K562 (cell line): ENCODE data around the gene KCTD6. TPM values are rescaled to one million over a fixed set of nuclear protein-coding genes. Genes with fewer than 3 reads are reported as not detected.
A peak's percentile ranks its signal among the peaks of the same experiment; 100 is the strongest.

Experiments used
- ATF7 ChIP-seq: fragments of 450-650 bp; IDR thresholded peaks from 2 replicates; pipeline ENCODE4 v1.7.1; 2014; ENCODE audit warnings: mild to moderate bottlenecking, moderate library complexity
- BACH1 ChIP-seq: fragments of 200-800 bp; sonication (Bioruptor generic); IDR thresholded peaks from 2 replicates; pipeline ENCODE4 v1.6.1; 2016; ENCODE audit warnings: missing genetic modification characterization, missing compliant biosample characterization
- KAT8 ChIP-seq: fragments of 450-650 bp; IDR thresholded peaks from 2 replicates; pipeline ENCODE4 v1.6.1; 2016; ENCODE audit warnings: low read depth, mild to moderate bottlenecking
- KDM1A ChIP-seq, 2 experiments: fragments of 450-650 bp; IDR thresholded peaks; 2 replicates each; pipeline ENCODE4 v1.6.1; 2016; ENCODE audit warnings: mild to moderate bottlenecking in 2 of 2
- MAZ ChIP-seq, 2 experiments: fragments of 450-650 bp in 1 of 2; sonication (generic) in 1 of 2; formaldehyde crosslinking; IDR thresholded peaks in 1 of 2; conservative IDR thresholded peaks in 1 of 2; 2 replicates each; pipeline versions ENCODE4 v1.4.0 to v1.5.0; 2020; ENCODE audit warnings: mild to moderate bottlenecking in 1 of 2, missing genetic modification reagents in 1 of 2
- NR0B1 ChIP-seq: fragments of 450-650 bp; IDR thresholded peaks from one replicate; pipeline ENCODE4 v1.6.1; 2018; ENCODE audit warnings: mild to moderate bottlenecking, moderate library complexity; ENCODE audit not compliant: partially characterized antibody
- TRIM25 ChIP-seq: fragments of 450-650 bp; IDR thresholded peaks from 2 replicates; pipeline ENCODE4 v1.7.0; 2016; ENCODE audit warnings: borderline replicate concordance
- USF1 ChIP-seq: sonication (generic); formaldehyde crosslinking; IDR thresholded peaks from 2 replicates; pipeline ENCODE4 v1.9.0; 2022; ENCODE audit warnings: mild to moderate bottlenecking, missing genetic modification reagents
- ZBTB2 ChIP-seq: fragments of 450-650 bp; IDR thresholded peaks from 2 replicates; pipeline ENCODE4 v1.6.1; 2016; ENCODE audit warnings: antibody characterized with exemption
- ZNF184 ChIP-seq: sonication (generic); formaldehyde crosslinking; IDR thresholded peaks from 2 replicates; pipeline ENCODE4 v1.5.0; 2020; ENCODE audit warnings: missing genetic modification reagents
- ZNF224 ChIP-seq: sonication (generic); formaldehyde crosslinking; IDR thresholded peaks from 2 replicates; pipeline ENCODE4 v1.8.0; 2022; ENCODE audit warnings: mild to moderate bottlenecking, missing genetic modification reagents
- ZNF253 ChIP-seq: fragments of 250-450 bp; sonication (Bioruptor Pico); conservative IDR thresholded peaks from 2 replicates; pipeline ENCODE4 v1.6.1; 2021; ENCODE audit warnings: mild to moderate bottlenecking
- polyA plus RNA-seq, 8 experiments: library from polyadenylated mRNA; depleted of rRNA in 4 of 8; stranded (reverse) in 5 of 8; unstranded in 3 of 8; fragments of >200 nt; fragmentation: Nextera tagmentation in 2 of 8; fragmentation: Illumina TruSeq in 1 of 8; extraction: Ambion mirVana in 2 of 8; extraction: Trizol in 1 of 8; gene quantifications; 2 replicates each; pipeline versions ENCODE4 v1.2.1 to v1.2.3, GENCODE V29; 2011 to 2014; ENCODE audit warnings: inconsistent platforms in 1 of 8, missing spikeins in 1 of 8
- total RNA-seq, 7 experiments: library from RNA; depleted of rRNA in 6 of 7; stranded (reverse); fragments of >200 nt in 6 of 7; fragmentation: Illumina TruSeq in 2 of 7; extraction: Trizol in 2 of 7; gene quantifications; 2 replicates each; pipeline versions ENCODE4 v1.2.1 to v1.2.3, GENCODE V29; 2011 to 2021; ENCODE audit warnings: low replicate concordance in 1 of 7

KCTD6 gene
- total and polyA plus RNA-seq, 9 of the 15 experiments (the other 6 are each of a cell fraction or from before 2014, with no cell fraction given), result 2.1 to 5.9 (median 4.5) TPM

GRCh38 chr3:58491506-58492402 lies at the start of gene KCTD6 (continued):
- TF ChIP-seq TRIM25 (no peak), ATF7 (no peak), KDM1A (IDR thresholded peaks at IDR 0.05) (no peak), ZNF253 (no peak), NR0B1 (no peak), KAT8 (no peak), BACH1 (no peak), ZNF184 (no peak), USF1 (CRISPR knock-in tag) (no peak), ZBTB2 (no peak), MAZ (CRISPR knock-in tag; conservative IDR thresholded peaks at IDR 0.05 in 1 of 2, IDR thresholded peaks at IDR 0.05 in 1 of 2) (peak; percentile 14 to 61; a peak in 1 of 4 replicates), ZNF224 (CRISPR knock-in tag) (no peak)
